Mesendoderm (in vitro differentiated cells): ENCODE measurements around the gene CDCA3.

Experiments used
- DNase-seq: peaks from one replicate; pipeline ENCODE4 v3.0.0; 2013
- H2AK5ac ChIP-seq: 2 replicates; pipeline ENCODE4 v1.6.1; 2013; ENCODE audit warnings: low read length, inconsistent platforms
- H2BK120ac ChIP-seq: 2 replicates; pipeline ENCODE4 v1.6.1; 2013; ENCODE audit warnings: low read depth, mild to moderate bottlenecking, low read length, moderate library complexity, mixed read lengths
- H2BK15ac ChIP-seq: replicated peaks from 2 replicates; pipeline ENCODE4 v1.6.1; 2013; ENCODE audit warnings: low read depth, mild to moderate bottlenecking, moderate library complexity
- H2BK5ac ChIP-seq: 2 replicates; pipeline ENCODE4 v1.6.1; 2013; ENCODE audit warnings: low read length, inconsistent platforms
- H3K18ac ChIP-seq: 2 replicates; pipeline ENCODE4 v1.6.1; 2013; ENCODE audit warnings: mild to moderate bottlenecking, low read length, mixed read lengths
- H3K23ac ChIP-seq: one replicate; pipeline ENCODE4 v1.6.1; 2013; ENCODE audit warnings: low read length
- H3K27ac ChIP-seq: 2 replicates; pipeline ENCODE4 v1.5.1; 2013; ENCODE audit warnings: low read depth, mild to moderate bottlenecking, inconsistent platforms, low read length, moderate library complexity
- H3K27me3 ChIP-seq: 2 replicates; pipeline ENCODE4 v1.6.1; 2013; ENCODE audit warnings: low read length, control low read depth, mild to moderate bottlenecking, inconsistent platforms; ENCODE audit not compliant: insufficient read depth, poor library complexity
- H3K36me3 ChIP-seq: 2 replicates; pipeline ENCODE4 v1.6.1; 2013; ENCODE audit warnings: low read length, inconsistent platforms; ENCODE audit not compliant: control insufficient read depth, insufficient read depth
- H3K4ac ChIP-seq: one replicate; pipeline ENCODE4 v1.6.1; 2013; ENCODE audit warnings: low read depth, mild to moderate bottlenecking, low read length, moderate library complexity
- H3K4me1 ChIP-seq: 2 replicates; pipeline ENCODE4 v1.6.1; 2013; ENCODE audit warnings: low read depth, low read length, inconsistent platforms; ENCODE audit not compliant: control insufficient read depth
- H3K4me2 ChIP-seq: 2 replicates; pipeline ENCODE4 v1.6.1; 2013; ENCODE audit warnings: low read length
- H3K4me3 ChIP-seq: 2 replicates; pipeline ENCODE4 v1.5.1; 2013; ENCODE audit warnings: mild to moderate bottlenecking, low read length
- H3K56ac ChIP-seq: one replicate; pipeline ENCODE4 v1.6.1; 2013; ENCODE audit warnings: low read length
- H3K79me1 ChIP-seq: 2 replicates; pipeline ENCODE4 v1.6.1; 2013; ENCODE audit warnings: low read length, inconsistent platforms
- H3K79me2 ChIP-seq: 2 replicates; pipeline ENCODE4 v1.6.1; 2013; ENCODE audit warnings: mild to moderate bottlenecking, low read length; ENCODE audit not compliant: control insufficient read depth, insufficient read depth
- H3K9ac ChIP-seq: 2 replicates; pipeline ENCODE4 v1.6.1; 2013; ENCODE audit warnings: low read length, inconsistent platforms
- H4K5ac ChIP-seq: one replicate; pipeline ENCODE4 v1.6.1; 2013; ENCODE audit warnings: low read length
- H4K8ac ChIP-seq: one replicate; pipeline ENCODE4 v1.6.1; 2013; ENCODE audit warnings: low read depth, mild to moderate bottlenecking, control low read depth, low read length, moderate library complexity
- WGBS: extraction: QIAGEN DNeasy Blood & Tissue Kit; methylation state at CpG from one replicate; pipeline ENCODE4 v1.1.7; 2013; ENCODE audit warnings: low lambda C conversion rate, missing lambda C conversion rate; ENCODE audit not compliant: insufficient coverage; ENCODE audit errors: extremely low coverage; 5-methylcytosine and 5-hydroxymethylcytosine counted together

The CDCA3 gene

DNA sequence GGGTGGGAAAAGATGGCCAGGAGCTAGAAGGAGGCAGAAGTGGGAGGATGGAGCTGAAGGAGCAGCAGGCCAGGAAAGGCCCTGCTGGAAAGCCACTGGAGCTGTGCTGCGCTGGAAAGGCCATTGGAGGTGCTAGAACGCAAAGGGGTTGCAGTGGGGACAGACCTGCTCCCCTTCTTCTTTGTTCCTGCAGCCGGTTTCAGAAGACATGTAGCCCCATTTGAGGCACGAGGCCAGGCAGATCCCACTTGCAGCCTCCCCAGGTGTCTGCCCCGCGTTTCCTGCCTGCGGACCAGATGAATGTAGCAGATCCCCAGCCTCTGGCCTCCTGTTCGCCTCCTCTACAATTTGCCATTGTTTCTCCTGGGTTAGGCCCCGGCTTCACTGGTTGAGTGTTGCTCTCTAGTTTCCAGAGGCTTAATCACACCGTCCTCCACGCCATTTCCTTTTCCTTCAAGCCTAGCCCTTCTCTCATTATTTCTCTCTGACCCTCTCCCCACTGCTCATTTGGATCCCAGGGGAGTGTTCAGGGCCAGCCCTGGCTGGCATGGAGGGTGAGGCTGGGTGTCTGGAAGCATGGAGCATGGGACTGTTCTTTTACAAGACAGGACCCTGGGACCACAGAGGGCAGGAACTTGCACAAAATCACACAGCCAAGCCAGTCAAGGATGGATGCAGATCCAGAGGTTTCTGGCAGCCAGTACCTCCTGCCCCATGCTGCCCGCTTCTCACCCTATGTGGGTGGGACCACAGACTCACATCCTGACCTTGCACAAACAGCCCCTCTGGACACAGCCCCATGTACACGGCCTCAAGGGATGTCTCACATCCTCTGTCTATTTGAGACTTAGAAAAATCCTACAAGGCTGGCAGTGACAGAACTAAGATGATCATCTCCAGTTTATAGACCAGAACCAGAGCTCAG, 31.7 kb downstream of the CDCA3 start:
- Histone ChIP-seq H3K4ac (no peak overlapping the region), H3K23ac (peak overlapping the region; percentile 33), H3K79me1 (no peaks in the 10 kb centered on the region), H3K27me3 (no peaks in the 10 kb centered on the region), H3K4me3 (no peak overlapping the region), H3K79me2 (no peaks in the 10 kb centered on the region), H3K4me1 (peaks cover 8% of the 10 kb centered on the region), H2BK120ac (no peak overlapping the region), H4K5ac (no peak overlapping the region), H3K36me3 (no peaks in the 10 kb centered on the region), H3K27ac (no peak overlapping the region), H2BK15ac (no peak overlapping the region), H2AK5ac (no peak overlapping the region), H3K9ac (no peak overlapping the region), H3K56ac (peak overlapping the region; percentile 44), H3K4me2 (no peak overlapping the region), H3K18ac (no peak overlapping the region), H4K8ac (no peak overlapping the region), H2BK5ac (no peak overlapping the region)
- no CpG with 5 or more reads among the region's 13 CpGs for WGBS
- DNase-seq = peak; percentile 30

GRCh38 chr12:6818645-6819044, 32.4 kb downstream of the CDCA3 start:
- no peak overlapping the region for H3K4me2 ChIP-seq
- no CpG with 5 or more reads among the region's 5 CpGs for WGBS
- no peak overlapping the region for H3K23ac ChIP-seq
- no peak overlapping the region for H3K9ac ChIP-seq
- no peak overlapping the region for H3K18ac ChIP-seq
- no peak overlapping the region for H3K27ac ChIP-seq
- DNase-seq = no peak
- H4K5ac ChIP-seq = no peak overlapping the region
- no peaks in the 10 kb centered on the region for H3K36me3 ChIP-seq
- H2AK5ac ChIP-seq = no peak overlapping the region
- H4K8ac ChIP-seq = no peak overlapping the region
- H3K4me3 ChIP-seq = no peak overlapping the region
- no peak overlapping the region for H2BK5ac ChIP-seq
- H3K56ac ChIP-seq = no peak overlapping the region
- H2BK120ac ChIP-seq = no peak overlapping the region
- no peak overlapping the region for H3K4ac ChIP-seq
- no peaks in the 10 kb centered on the region for H3K27me3 ChIP-seq
- no peak overlapping the region for H2BK15ac ChIP-seq
- no peaks in the 10 kb centered on the region for H3K79me2 ChIP-seq
- peaks cover 8% of the 10 kb centered on the region for H3K4me1 ChIP-seq
- no peaks in the 10 kb centered on the region for H3K79me1 ChIP-seq

DNA sequence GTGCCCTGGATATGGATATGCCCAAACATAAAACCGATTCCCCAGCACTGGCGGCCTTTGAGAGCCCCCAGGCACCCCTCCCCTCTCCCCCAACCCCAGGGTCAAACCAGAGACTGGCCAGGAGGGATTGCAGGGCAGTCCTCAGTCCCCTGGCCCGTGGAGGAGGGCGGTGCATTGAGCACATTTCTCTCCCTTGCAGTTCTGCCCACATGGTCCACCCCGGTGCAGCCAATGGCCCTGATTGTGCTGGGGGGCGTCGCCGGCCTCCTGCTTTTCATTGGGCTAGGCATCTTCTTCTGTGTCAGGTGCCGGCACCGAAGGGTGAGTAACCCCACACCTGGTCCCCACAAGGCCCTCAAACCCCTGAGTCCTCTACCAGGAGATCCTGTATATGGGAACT, 32.9 kb downstream of the CDCA3 start:
- H3K4me1 ChIP-seq = peaks cover 8% of the 10 kb centered on the region
- WGBS = no CpG with 5 or more reads among the region's 10 CpGs
- no peaks in the 10 kb centered on the region for H3K79me2 ChIP-seq
- no peak overlapping the region for H4K5ac ChIP-seq
- H3K36me3 ChIP-seq = no peaks in the 10 kb centered on the region
- H4K8ac ChIP-seq = no peak overlapping the region
- H3K4me2 ChIP-seq = no peak overlapping the region
- no peak overlapping the region for H3K4ac ChIP-seq
- no peak overlapping the region for H3K56ac ChIP-seq
- H3K79me1 ChIP-seq = no peaks in the 10 kb centered on the region
- H3K4me3 ChIP-seq = no peak overlapping the region
- H2AK5ac ChIP-seq = no peak overlapping the region
- H3K27me3 ChIP-seq = no peaks in the 10 kb centered on the region
- no peak overlapping the region for H3K23ac ChIP-seq
- H2BK120ac ChIP-seq = no peak overlapping the region
- H2BK5ac ChIP-seq = no peak overlapping the region
- peak; percentile 43 for DNase-seq
- H3K18ac ChIP-seq = no peak overlapping the region
- no peak overlapping the region for H3K9ac ChIP-seq
- H2BK15ac ChIP-seq = no peak overlapping the region
- H3K27ac ChIP-seq = no peak overlapping the region

- Histone ChIP-seq H3K27ac (no peak overlapping the region), H3K4me2 (no peak overlapping the region), H3K79me2 (no peaks in the 10 kb centered on the region), H2AK5ac (peak overlapping the region; percentile 5), H3K4me1 (peaks cover 8% of the 10 kb centered on the region), H3K56ac (peak overlapping the region; percentile 54), H4K5ac (no peak overlapping the region), H3K9ac (no peak overlapping the region), H3K4ac (no peak overlapping the region), H2BK120ac (no peak overlapping the region), H3K79me1 (no peaks in the 10 kb centered on the region), H3K27me3 (no peaks in the 10 kb centered on the region), H4K8ac (no peak overlapping the region), H3K4me3 (no peak overlapping the region), H3K36me3 (no peaks in the 10 kb centered on the region), H2BK15ac (no peak overlapping the region), H3K18ac (no peak overlapping the region), H2BK5ac (no peak overlapping the region), H3K23ac (no peak overlapping the region)
- DNase-seq = no peak
- WGBS = 100% methylated on average over 14 of the region's 20 CpGs
These were observed 33.4 kb downstream of the CDCA3 start for GRCh38 chr12:6817662-6818157.

DNA sequence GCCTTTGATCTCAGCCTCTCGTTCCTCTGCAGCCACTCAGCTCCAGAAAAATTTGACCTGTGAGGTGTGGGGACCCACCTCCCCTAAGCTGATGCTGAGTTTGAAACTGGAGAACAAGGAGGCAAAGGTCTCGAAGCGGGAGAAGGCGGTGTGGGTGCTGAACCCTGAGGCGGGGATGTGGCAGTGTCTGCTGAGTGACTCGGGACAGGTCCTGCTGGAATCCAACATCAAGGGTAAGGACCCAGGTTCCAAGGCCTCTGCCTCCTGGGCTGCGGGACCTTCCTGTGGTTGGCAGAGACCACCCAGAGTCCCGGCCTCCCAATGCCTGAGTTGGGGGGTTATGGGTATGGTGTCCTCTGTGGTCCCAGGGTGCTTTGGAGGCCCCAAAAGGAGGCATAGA, 34.0 kb downstream of the CDCA3 start:
- no CpG with 5 or more reads among the region's 8 CpGs for WGBS
- H3K79me1 ChIP-seq = no peaks in the 10 kb centered on the region

More for the DNA sequence above, 34.0 kb downstream of the CDCA3 start:
- no peak for DNase-seq
- Histone ChIP-seq H3K4me3 (no peak overlapping the region), H2AK5ac (no peak overlapping the region), H2BK120ac (no peak overlapping the region), H3K4me2 (no peak overlapping the region), H3K56ac (no peak overlapping the region), H4K8ac (no peak overlapping the region), H3K36me3 (no peaks in the 10 kb centered on the region), H2BK5ac (no peak overlapping the region), H4K5ac (no peak overlapping the region), H3K4me1 (peaks cover 4% of the 10 kb centered on the region), H3K9ac (no peak overlapping the region), H3K27me3 (no peaks in the 10 kb centered on the region), H3K79me2 (no peaks in the 10 kb centered on the region), H3K4ac (no peak overlapping the region), H3K27ac (no peak overlapping the region), H3K23ac (no peak overlapping the region), H2BK15ac (no peak overlapping the region), H3K18ac (no peak overlapping the region)
